Measurements from ENCODE around the gene ZBTB20.

ZBTB20 gene

GRCh38 chr3:115021061-115021460, 126.0 kb downstream of the ZBTB20 start:
- no peak for DNase-seq (ENCODE audit: low read depth in 2 of 2)

DNA sequence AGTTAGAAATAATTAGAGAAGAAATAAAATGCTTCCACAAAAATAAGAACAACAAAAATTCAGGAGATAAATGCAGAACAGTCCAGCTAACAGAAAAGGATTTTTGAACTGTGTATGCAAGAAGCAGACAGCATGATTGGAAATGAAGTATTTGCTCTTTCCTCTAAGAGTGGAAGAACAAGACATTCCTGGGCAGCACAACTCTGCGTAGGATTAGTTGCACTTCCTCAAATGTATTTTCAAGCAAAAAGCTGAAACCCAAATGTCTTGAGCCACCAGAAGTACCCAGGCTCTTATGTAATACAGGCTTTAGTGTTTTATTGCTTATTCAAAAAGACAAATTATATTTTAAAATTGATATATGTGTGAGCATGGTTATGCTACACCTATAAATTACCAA, 127.2 kb downstream of the ZBTB20 start:
- DNase-seq (ENCODE audit: low read depth in 2 of 2) = no peak

- no peak for DNase-seq (ENCODE audit: low read depth in 2 of 2)
These were observed 128.4 kb downstream of the ZBTB20 start for GRCh38 chr3:115018694-115019093.

- no peak for DNase-seq (ENCODE audit: low read depth in 2 of 2)
These were observed 139.1 kb downstream of the ZBTB20 start for GRCh38 chr3:115007966-115008365.

DNA sequence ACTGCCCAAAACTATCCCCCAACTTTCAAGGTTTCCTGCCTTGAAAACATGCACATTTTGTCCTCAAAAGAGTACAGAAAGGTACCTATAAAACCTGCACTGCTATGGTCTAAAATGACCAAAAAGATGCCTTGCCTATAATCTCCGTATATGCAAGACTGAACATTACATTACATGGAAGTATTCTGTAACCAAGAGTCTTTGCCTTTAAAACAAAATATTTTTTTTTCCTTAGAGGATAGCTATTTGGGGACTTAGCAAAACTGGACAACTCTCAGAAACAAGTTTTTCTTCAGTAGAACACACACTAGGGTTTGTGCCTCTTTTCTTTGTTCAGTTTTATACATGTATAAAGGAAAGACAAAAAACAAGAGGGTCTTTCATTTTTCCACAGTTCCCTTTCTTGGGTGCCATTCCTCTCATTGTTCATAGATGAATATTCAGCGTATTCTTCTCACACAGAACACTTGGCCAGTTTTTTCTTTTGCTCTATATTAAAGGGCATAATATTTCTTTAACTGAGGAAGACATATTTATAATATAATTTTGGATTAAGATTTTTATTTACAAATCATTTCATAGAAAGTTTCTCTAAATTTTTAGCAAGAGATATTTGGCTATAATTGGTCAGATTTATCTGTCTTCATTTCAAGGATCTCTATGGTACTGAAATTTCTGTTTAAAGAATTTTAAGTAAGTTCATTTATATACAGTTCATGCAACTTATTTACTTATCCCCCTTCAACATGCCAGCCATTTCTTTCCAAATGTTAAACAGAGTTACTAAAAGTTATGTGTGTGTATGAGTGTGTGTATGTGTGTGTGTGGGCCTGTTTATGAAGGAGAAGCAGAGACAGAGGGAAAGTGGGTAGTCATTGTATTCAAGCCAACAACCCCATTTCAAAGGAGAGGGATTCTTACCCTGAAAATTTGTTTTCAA, 142.6 kb downstream of the ZBTB20 start:
- no peak for DNase-seq (ENCODE audit: low read depth in 2 of 2)

GRCh38 chr3:114998971-114999579, 148.0 kb downstream of the ZBTB20 start:
- no peak for DNase-seq (ENCODE audit: low read depth in 2 of 2)

GRCh38 chr3:114994554-114995341, 152.3 kb downstream of the ZBTB20 start:
- DNase-seq (ENCODE audit: low read depth in 2 of 2) = no peak

DNA sequence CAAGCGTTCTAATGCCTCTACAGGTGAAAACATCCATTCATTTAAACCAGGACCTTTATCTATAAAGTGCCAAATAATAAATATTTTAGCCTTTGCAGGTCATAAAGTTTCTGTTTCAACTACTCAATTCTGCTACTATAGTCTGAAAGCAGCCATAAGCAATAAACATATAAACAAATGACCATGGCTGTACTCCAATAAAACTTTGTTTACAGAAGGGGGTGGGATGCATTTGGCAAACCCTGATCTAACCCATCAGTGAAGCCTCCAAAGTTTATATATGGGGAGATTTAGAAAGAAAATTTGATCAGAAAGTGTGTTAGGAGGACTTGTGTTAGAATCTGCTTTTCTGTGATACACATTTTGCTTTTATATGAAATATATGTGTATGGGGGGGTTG, 161.3 kb downstream of the ZBTB20 start:
- no peak for DNase-seq (ENCODE audit: low read depth in 2 of 2)

DNA sequence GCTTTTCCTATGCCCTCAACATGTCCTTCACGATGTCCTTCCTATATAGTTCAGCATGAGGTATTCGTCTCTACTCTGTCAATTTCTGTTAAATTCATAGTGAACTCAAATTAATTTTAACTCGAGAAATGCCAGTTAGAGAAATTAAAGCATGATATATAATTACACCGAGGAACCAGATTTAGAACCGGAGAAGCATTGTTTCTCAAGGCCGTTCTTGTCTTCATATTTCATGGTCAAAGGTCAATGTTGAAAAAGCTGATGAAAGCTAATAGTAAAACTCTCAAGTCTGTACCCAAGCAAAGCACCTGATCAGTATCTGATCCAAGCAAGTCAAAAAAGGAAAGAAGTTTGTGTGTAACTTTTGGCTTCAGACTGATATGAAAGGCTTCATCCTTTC, 163.8 kb downstream of the ZBTB20 start:
- no peak for DNase-seq (ENCODE audit: low read depth in 2 of 2)

DNA sequence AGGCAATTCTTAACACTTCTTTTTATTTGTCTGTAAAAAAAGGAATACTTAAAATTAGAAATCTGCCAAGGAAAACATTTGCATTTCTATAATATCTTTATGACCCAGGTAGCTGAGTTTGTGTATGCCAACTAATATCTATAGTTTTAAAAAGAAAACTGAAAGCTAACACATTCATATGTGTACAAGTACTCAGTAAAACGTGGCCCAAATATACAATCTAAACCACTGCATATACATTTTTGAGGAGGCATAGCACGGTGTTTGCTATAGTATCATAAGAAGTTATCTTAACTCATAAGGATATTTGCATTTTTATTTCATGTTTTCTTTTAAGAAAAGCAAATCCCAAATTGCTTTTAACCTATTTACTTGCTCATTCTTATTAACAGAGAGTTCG, 172.7 kb downstream of the ZBTB20 start:
- no peak for DNase-seq (ENCODE audit: low read depth in 2 of 2)

- DNase-seq (ENCODE audit: low read depth in 2 of 2) = no peak
These were observed 173.6 kb downstream of the ZBTB20 start for GRCh38 chr3:114973536-114973935.

DNA sequence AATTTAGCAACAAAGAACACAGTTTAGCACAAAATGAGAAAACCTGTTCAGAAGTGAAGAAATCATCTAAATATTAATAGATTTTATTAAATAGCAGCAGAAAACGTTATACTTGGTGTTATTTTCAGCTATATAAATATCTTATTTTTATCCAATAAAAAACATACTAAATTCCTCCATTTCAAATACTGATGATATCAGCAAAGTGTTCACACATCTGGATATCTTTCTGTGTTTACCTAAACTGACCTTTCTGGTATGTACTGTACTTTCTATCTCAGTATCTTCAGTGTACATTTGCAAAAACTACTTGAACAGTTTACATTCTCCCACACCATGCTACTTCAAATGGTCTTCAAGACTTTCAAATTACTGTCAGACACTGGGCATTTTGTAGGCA, 179.9 kb downstream of the ZBTB20 start:
- DNase-seq (ENCODE audit: low read depth in 2 of 2) = no peak

GRCh38 chr3:114962189-114962588, 184.9 kb downstream of the ZBTB20 start:
- no peak for DNase-seq (ENCODE audit: low read depth in 2 of 2)

- DNase-seq (ENCODE audit: low read depth in 2 of 2) = no peak
These were observed 188.2 kb downstream of the ZBTB20 start for GRCh38 chr3:114958930-114959329.

DNA sequence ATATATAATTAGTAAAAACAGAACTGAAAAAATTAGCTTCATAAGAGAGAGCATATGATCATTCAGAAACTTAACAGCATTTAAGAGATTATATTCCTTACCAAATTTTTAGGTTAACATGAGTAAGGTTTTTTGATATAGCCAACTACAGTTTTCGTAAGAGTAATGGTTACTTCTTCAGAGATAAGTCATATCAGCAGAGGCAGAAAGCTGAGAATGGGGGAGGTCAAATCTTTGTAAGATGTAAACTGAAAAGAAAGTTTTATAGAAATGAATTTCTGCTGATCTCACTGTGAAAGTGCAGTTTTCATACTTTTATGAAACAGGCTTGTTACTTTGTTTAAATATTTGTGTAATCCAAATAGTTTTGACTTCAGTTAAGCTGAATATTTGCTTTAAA, 193.3 kb downstream of the ZBTB20 start:
- DNase-seq (ENCODE audit: low read depth in 2 of 2) = no peak

DNA sequence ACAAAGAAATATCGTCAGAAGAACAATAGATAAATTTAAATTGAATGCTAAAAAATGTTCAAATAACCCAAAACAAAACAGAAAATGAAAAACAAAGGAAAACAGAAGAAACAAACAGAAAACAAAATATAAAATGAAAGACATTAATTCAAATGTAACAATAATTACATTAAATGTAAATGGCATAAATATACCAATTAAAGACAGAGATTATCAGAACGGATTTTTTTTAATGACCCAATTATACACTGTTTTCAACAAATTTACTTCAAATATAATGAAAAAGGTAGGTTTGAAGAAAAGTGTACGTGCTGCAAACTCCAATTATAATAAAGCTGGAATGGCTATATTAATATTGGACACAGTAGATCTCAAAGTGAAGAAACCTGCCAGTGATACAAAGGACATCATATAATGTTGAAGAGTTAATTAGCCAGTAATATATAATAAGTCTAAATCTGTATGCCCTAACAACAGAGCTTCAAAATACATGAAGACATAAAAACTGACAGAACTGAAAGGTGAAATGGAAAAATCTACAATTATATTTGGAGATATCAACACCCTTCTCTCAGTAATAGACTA, 193.8 kb downstream of the ZBTB20 start:
- no peak for DNase-seq (ENCODE audit: low read depth in 2 of 2)

DNA sequence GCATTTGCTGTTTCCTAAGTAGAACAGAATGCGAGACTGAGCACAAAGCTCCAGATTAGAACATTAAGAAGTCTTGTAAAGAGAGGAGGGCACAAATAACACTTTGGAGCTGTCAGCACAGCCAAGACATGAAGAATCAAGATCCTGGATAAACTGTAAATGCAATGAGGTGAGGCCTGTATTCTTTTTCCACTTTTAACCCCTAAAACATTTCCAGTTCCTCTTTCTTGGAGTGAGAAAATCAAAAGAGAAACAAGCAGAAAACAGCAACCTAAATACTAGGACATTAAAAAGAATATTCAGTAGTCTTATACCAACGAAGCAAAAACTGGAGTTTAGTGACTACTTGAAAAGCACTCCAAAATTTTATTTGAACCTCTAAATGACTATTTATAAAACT, 204.3 kb downstream of the ZBTB20 start:
- no peak for DNase-seq (ENCODE audit: low read depth in 2 of 2)

DNA sequence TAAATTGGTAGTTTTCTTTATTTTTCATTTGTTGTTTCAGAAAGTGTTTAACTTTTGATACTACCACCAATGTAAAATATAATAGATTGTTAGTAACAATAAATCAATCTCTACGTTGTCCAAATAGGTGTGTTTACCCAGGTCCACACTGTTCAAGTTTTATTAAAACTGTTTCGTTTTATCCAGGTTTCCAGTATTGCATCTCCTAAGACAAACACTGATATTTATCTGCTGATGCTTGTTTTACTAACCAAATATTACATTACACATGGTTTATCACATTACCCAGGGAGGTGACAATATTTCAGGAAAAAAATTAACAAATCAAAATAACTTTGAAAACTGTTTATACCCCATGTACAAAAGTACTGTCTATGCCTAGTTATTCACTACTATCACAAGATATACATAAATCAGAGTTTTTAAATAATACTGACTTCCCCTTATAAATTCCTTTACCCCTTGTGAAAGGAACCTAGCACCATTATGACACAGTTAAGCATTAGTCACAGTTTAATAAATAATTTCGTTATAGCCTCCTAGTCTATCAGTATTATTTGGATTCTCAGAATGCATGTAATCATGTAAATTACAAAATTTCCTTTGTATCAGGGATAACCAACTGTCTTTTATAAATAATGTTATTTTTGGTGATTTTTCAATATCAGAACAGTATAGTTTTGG, 205.3 kb downstream of the ZBTB20 start:
- no peak for DNase-seq (ENCODE audit: low read depth in 2 of 2)

- no peak for DNase-seq (ENCODE audit: low read depth in 2 of 2)
These were observed 207.2 kb downstream of the ZBTB20 start for GRCh38 chr3:114939920-114940319.

DNA sequence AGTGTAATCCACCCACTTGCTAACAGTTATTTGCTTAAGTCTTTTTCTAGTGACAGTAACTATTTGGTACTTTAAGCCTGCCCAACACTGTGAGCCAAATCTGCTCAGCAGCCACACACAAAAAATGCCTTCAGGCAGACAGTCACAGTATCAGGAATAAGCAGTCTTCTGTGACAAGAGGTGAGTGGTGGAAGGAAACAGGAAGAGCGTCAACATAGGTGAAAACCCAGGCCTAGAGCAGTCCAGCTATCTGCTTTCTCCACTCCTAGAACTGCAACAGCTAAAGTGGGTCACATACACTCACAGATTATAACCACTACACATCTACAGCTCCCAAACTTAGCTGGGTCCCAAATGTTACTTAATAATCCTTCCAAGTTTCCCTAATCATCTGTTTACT, 213.7 kb downstream of the ZBTB20 start:
- no peak for DNase-seq (ENCODE audit: low read depth in 2 of 2)

- DNase-seq (ENCODE audit: low read depth in 2 of 2) = no peak
These were observed 216.9 kb downstream of the ZBTB20 start for GRCh38 chr3:114929971-114930732.
